Fibroblast of skin of back (primary cell): Measurements from ENCODE around the gene PGLYRP1.

Experiments
- DNase-seq: peaks from one replicate; pipeline ENCODE4 v3.0.0-alpha.2; 2013

PGLYRP1 gene

DNA sequence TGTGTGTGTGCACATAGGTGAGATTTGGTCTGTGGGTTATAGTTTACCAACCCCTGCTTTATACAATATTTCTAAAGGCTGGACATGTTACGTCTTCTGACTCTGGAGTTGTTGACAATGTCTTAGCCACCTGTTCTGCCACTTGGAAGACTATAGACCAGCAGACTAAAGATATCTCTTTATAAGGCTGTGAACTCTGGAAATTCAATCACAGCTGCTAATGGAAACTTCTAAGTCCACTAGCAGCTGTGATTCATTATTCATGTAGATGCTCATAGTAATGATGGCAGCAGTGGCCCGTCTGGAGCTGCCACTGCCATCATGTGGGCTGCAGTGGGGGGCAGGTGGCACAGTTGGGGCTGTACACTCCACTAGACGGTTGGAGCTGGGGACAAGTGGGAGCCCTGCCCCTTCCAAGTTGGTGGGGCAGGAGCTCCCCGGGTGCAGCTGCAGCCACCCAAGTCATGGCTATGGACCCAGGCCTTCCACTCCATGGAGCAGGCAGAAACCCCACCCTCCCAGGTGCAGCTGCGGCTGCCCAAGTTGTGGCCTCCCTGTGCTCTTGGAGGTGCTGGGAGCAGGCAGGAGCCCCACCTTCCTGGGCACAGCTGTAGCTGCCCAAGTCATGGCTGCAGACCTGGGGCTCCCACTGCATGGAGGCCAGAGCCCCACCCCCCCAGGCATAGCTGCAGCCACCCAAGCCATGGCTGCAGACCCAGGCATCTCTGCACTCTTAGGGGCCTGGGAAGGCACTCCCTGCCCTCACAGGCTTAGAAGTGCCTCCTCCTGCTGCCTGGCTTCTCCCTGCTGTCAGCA, 9.1 kb upstream of the PGLYRP1 start:
- DNase-seq, result no peak

DNA sequence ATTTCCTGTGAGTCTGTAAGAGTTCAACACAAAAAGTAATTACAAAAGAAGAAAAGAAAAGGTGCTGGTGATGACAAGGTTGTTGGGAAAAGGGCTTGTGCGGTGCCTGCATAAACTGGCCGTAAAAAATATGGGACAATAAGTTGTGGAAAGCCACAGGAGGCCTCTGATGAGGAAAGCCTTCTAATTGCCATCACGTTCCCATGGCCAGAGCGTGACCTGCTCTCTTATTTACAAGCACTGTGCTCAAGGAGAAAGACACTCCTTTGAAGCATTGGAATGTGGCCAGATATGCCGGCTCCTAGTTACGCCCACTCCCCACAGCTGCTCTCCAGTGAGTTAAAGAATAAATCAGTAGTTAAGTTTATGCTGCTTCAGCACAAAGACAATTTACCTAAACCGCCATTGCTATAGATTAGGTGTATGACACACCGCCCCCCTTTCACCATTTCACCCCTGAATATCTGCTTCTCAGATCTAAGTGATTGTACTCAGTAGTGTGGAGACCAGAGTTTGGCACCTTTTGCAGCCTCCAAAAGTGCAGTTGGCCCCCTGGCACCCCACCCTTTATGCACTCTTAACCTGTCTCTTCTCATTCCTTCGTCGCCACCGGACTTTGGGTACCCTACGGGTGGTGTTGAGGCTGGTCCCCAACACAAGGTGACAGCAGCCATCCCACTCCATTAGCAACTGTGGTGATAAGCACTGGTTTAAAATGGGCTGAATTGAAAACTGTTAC, 8.1 kb upstream of the PGLYRP1 start:
- DNase-seq, result no peak

DNA sequence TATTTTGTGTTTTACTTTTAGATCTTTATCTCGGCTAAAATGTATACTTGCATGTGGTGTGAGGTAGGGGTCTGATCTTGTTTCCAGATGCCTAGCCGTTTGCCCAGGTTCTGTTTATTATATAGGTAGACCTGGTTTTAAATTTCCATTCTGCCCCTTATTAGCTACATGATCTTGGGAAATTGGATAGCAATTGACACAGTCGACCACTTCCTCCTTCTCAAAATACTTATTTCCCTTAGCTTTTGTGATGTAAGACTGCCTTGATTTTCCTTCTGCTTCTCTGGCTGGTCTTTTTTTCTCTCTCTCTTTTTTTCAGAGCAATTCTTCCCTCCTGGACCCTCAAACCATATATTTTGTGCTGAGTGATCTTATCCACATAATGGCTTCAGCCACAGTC, 3.0 kb upstream of the PGLYRP1 start:
- DNase-seq, result no peak

DNA sequence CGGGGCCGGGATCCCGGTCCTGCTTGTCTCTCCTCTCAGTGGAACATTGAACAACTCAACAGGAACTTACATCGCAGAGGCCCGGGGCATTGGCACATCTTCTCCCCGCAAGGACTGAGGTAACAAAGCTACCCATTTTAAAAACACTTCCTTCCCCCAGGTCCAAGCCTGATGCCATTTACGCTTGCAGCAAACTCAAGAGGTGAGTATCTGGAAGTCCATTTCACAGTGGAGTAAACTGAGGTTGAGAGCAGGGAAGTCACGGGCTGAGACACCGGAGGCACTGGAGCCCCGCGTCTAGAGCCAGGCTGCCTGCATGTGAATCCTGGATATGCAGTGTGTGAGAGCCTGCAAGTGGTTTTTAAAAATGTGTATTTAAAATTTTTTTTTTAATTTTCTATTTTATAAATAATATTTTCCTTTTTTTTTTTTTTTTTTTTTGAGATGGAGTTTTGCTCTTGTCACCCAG, 492 bp upstream of the PGLYRP1 start:
- no peak for DNase-seq

DNA sequence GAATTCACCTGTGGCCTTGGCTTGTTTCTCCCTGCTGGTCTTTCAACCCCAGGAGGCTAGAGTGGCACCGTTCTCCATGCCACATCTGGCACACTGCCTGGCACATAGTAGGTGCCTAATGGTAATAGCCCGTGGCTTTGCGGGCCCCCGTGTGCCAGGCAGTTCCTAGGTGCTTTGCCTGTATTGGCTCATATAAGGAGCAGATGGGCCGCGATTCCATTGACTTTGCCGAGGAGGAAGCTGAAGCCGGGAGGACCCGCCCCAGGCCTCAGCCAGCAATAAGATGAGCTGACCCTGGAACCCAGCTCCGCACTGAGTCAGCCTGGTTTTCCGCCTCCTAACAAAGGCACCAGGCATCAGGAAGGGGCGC, 807 bp downstream of the PGLYRP1 start:
- DNase-seq, result no peak

DNA sequence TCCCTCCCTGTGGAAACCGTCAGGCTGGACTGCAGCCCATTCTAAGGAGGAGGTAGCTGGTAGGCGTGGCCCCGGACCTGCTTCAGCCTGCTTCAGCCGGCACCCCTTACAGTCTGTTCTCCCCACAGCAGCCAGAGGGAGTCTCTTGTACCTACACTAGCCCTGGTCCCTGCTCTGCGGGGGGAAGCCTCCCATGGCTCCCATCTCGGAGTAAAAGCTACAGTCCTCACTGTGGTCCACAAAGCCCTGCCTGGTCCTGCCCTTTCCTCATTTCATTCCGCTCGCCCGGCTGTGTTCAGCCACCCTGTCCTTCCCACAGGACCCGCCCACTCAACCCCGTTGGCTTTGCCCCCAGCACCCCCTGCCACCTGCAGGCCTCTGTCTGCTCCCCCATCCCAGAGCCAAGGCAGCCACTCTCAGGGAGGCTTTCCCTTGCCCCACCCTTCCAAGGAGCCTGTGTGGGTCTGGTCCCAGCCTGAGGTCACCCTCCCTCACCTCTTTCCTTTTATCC, 1.3 kb downstream of the PGLYRP1 start:
- DNase-seq, result no peak

DNA sequence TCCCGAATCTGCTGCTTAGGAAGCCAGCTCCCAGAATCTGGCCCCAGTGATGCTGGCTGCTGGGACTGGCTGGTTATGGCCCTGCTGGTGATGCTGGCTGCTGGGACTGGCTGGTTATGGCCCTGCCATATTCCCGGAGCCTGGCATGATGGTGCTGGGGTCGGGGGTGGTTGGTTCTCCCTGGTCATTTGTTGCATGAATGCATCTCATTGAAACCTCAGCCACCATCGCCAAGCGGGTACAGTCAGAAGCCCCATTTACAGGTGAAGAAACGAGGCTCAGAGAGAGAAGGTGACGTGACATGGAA, 2.1 kb downstream of the PGLYRP1 start:
- no peak for DNase-seq

DNA sequence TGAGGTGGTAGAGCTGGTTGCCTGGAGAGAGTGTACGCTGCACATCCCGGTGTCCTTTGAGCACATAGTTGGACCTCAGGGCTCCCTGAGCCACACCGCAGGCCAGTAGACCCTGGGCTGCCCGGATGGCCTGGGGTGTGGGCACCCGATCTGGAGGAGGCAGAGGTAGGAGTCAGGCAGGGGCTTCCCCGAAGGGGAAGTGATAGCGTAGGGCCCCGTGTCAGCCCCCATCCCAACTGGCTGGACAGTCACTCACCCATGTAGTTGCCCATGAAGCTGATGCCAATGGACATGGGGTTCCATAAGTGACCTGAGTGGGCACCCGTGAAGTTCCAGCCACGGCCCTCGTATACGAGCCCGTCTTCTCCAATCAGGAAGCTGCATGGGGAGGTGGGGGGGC, 3.6 kb downstream of the PGLYRP1 start:
- DNase-seq, result no peak

DNA sequence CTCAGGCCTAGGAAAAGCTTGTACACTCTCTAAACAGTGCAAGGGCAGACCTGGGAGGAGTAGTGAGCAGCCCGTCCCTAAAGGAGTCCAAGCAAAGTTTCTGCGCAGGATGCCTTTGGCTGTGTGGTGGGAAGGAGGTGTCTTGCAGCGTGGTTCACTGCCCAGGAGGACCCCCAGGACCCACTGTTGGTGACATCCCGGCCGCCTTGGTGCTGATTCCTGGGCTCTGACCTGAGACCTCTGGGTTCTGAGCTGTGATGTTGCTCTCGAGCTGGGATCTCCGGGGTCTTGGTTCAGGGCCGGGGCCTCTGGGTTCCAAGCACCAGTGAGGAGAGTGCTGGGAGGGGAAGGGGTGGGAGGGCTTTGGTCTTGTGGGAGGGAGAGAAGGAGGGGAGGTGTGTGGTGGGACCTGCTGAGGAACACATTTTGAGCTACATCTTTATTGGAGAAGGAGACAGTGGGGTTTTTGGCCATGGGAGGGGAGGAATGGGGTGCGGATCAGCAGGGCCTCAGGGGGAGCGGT, 4.1 kb downstream of the PGLYRP1 start:
- DNase-seq, result no peak

DNA sequence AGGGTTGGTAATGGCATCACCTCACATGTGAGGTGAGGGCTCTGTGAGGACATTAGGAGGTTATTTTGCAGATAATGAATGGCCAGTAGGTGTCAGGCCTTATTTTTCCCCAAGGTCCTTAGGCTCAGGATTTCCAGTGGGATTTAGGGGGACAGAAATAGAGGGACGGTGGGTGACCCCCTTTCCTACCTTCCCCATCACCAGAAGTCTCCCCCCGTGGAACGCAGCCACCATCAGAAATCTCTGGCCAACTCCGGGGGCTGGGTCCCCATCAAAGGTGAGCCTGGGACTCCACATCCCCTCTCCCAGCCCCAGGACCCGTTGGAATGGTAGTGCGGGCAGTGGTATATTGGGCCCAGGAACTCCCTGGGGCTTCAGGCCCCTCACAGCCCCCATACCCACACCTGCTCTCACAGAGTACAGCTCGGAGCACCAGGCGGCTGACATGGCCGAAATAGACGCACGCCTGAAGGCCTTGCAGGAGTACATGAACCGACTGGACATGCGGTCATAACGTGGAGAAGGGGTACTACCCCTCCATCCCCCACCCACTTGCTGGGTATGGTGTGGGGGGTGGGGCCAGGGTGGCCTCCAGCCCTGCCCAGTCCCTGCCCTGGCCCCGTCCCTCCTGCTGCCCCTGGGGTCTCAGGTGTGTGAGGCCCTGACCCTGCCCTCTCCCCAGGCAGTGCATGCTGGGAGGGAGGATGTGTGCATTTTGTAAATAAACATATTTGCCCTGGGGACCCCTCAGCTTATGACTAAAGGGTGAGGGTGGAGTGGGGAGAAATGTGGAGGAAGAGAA, 4.8 kb downstream of the PGLYRP1 start:
- no peak for DNase-seq

DNA sequence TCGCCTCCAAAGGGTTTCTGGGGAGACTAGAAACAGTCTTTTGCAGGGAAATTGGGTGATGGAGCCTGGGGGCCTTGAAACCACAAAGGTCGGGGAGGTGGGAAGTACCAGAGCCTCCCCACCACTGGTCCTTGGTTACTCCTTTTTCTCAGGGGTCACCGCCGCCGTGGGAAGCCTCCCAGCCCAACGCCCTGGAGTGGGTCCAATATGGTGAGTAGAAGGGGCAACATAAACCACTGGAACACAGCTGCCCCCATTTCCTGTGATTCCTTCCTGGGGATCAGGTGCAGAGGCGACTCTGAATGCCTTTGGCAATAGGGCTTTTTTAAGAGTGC, 5.8 kb downstream of the PGLYRP1 start:
- DNase-seq, result no peak

DNA sequence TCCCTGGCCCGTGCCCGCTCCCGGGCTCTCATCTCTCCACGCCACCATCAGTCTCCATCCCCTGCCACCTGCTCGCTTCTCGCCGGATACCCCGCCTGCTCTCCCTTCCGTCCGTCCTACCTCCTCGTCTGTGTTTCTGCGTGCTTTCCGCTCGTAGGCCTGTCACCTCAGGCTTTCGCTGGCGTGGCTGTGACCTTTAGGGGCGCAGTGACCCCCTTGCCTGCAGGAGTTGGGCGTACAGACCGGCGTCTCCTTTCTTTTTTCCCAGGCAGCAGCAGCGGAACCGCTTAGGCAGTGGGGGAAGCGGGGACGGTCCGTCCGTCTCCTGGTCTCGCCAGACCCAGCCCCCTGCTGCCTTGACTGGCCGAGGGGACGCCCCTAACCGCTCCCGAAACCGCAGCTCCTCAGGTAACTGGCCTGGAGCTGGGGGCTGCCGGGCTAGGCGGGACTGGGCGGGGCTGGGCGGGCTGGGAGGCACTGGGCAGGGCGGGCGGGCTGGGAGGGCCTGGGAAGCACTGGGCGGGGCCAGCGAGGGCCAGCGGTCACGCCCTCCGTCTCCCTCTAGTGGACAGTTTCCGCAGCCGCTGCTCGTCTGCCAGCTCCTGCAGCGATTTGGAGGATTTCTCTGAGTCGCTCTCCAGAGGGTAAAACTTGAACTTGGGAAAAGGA, 6.3 kb downstream of the PGLYRP1 start:
- peak; percentile 71 for DNase-seq

DNA sequence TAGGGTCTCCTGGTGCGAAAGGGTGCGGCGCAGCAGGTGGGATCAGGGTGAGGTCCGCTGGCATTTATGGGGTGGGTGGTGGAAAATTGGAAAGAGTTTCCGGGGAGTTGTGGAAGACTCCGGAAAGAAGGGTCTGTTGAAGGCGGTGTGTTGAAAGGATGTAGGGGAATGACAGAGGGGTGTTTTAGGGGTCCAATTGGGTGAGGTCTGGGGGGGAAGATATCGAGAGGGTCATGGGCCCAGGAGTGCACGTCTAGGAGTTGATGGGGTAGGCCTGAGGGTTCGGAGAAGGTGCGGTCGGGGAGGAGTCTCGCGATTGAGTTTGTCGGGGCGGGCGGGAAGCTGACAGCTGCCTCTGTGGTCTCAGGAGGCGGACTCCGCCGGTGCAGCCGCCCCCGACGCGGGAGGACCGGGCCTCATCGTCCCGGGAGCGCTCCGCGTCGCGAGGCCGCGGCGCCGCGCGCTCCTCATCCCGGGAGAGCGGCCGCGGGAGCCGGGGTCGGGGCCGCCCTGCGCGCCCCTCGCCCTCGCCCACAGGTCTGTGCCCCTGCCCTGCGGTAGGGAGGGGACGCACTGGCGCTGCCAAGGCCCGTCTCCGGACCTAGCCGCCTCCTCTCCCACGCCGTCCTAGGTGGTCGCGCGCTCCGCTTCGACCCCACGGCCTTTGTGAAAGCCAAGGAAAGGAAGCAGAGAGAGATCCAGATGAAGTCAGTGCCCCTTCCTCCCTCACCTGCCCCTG, 7.0 kb downstream of the PGLYRP1 start:
- DNase-seq, result no peak

DNA sequence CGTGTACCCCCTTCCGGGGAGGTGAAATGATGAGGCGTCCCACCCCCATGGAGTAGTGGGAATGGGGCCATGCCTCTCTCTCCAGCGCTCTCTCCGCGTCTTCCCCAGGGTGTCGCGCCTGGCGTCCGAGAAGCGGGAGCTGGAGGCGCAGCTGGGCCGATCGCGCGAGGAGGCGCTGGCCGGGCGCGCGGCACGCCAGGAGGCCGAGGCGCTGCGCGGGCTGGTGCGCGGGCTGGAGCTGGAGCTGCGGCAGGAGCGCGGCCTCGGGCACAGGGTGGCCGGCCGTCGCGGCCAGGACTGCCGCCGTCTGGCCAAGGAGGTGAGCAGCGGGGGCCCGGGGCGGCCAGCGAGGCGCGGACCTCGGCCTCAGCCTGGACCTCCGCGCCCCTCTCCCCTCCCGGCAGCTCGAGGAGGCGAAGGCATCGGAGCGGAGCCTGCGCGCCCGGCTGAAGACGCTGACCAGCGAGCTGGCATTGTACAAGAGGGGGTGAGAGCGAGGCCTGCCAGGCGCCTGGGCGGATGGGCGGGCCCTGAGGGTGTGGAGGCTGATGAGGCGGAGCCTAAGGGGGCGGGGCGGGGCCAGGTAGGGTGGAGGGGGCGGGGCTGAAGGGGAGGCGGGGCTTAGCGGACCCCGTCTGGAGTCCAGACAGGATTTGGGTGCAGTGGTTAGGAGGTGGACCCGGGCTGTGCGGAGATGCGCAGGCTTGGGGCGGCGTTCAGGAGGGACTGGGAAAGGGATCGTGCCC, 7.7 kb downstream of the PGLYRP1 start:
- peak; percentile 22 for DNase-seq

DNA sequence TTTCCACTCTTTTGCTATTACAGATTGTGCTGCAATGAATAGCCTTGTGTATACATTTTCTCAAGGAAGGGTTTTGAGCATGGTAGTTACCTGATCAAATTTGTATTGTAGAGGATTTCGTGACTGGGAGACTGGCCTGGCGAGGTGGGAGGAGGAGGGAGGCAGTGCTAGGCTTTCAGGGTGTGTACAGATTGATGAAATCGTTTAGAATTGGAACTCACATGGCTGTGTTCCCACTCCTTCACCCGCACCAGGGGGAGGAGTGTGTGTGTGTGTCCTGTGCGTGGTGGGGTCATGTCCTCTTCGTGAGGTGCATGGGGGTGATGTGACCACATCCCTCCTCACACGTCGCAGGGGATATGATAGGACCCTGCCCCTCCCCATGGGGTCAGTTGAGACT, 8.3 kb downstream of the PGLYRP1 start:
- no peak for DNase-seq

DNA sequence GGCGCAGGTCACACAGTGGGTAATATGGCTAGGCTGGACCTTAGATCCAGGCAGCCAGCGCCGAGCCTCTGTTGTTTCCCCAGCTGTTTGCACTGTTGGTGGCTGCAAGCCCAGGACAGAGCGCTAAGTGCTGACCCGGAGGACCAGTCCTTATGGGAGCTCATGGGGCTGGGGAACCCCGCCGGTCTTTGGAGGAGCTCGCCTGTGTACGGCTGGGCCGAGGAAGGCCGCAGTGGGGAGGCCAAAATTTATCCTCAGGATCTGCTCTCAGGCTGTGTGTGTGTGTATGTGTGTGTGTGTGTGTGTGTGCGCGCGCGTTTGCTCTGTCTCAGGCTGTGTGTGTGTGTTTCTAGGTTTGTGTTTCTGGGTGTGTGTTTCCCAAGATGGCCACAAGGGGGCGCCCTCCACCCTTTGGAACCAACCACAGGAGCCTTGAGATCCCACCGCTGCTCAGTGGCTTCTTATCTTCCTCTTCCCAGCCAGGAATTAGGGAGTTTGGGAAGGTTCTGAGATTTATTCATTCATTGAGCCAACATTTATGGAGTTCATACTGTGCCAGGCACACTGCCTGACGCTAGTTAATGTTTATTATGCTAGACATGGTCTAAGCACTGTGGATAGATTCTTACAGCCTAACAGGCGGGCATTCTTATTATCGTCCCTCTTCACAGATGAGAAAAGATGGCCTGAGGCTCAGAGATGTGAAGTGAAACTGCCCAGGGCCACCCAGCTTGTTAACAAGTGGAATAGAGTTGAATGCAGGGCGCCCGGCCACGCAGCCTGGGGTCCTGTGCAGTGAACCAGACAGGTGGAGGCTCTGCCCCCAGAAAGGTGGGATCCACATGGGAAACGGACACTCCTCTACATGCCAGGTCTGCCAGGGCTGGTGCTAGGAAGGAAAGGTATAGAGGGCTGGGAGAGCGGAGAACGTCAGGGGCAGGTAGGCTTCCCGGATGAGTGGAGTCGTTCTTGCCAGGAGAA, 13.0 kb downstream of the PGLYRP1 start:
- peak; percentile 63 for DNase-seq

DNA sequence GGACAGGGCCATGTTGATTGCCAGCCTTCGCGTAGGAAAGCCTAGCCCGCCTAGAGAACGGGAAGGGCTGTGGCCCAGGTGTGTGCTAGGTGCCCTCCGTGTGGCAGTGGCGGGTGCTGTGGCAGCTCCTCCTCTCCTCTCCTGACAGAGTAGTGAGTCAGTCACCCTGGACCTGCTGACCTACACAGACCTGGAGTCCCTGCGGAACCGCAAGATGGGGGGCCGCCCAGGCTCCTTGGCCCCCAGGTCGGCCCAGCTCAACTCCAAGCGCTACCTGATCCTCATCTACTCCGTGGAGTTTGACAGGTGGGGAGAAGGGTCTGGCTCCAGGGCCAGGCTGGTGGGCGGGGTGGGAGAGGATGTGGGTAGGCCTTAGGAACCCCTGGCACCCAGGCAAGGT, 16.4 kb downstream of the PGLYRP1 start:
- DNase-seq, result no peak

DNA sequence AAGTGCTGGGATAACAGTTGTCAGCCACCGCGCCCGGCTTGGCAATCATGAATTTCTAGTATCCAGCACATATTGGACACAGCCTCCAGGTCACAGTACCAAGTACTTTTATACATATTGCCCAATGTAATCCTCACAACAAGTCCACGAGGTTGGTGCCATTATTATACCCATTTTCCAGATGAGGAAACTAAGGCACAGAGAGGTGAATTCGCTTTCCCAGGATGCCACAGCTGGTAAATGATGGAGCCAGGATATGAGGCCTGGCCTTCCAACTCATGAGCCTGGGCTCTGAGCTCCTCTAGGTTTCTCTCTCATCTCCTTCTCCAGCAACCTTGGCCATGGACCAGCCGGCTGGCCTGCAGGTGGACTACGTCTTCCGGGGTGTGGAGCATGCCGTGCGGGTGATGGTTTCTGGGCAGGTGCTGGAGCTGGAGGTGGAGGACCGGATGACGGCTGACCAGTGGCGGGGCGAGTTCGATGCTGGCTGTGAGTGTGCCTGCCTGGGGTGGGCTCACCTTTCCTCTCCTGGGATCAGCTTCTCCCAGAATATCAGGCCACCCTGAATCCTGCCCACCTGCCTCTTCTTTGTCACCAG, 20.1 kb downstream of the PGLYRP1 start:
- no peak for DNase-seq

DNA sequence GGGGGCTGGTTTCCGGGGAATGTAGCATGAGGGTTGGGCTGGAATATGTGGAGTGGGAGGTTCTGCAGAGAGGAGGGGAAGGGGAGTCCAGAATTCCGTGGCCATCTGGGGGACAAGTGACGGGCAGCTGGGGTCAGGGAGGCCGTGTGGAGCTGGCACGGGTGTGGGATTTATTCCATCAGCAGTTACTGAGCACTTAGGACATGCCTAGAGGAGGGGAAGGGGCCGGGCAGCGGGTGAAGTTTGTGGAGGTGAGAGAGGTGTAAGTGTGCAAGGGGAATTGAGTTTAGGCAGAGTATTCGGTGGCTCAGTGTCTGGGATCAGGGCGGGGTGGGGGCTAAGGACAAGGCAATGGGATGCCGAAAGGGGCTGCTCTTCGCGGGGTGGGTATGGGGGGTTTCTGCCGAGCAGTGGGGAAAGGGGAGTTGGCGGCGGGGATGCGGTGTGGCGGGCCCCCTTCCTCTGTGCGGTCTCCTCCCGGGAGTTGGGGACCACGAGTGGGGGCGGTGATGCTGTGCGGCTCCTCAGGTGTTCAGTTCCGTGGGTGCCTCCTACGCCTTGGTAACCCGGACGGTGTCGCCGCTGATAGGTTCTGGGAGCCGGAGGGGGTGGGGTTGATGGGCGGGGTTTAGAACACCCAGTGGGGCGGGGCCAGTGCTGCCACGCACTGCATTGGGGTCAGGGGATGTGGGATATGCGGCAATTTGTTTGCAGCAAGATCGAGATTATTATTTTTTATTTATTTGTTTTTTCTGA, 22.2 kb downstream of the PGLYRP1 start:
- no peak for DNase-seq
